Measurements from ENCODE around the gene RBMX2.
"Not testable (repeated sequence)": the region's sequence is repeated elsewhere in the genome, so short reads cannot be mapped to it uniquely, and the experiment has no call there.

Gene RBMX2, protein sequence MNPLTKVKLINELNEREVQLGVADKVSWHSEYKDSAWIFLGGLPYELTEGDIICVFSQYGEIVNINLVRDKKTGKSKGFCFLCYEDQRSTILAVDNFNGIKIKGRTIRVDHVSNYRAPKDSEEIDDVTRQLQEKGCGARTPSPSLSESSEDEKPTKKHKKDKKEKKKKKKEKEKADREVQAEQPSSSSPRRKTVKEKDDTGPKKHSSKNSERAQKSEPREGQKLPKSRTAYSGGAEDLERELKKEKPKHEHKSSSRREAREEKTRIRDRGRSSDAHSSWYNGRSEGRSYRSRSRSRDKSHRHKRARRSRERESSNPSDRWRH

DNA sequence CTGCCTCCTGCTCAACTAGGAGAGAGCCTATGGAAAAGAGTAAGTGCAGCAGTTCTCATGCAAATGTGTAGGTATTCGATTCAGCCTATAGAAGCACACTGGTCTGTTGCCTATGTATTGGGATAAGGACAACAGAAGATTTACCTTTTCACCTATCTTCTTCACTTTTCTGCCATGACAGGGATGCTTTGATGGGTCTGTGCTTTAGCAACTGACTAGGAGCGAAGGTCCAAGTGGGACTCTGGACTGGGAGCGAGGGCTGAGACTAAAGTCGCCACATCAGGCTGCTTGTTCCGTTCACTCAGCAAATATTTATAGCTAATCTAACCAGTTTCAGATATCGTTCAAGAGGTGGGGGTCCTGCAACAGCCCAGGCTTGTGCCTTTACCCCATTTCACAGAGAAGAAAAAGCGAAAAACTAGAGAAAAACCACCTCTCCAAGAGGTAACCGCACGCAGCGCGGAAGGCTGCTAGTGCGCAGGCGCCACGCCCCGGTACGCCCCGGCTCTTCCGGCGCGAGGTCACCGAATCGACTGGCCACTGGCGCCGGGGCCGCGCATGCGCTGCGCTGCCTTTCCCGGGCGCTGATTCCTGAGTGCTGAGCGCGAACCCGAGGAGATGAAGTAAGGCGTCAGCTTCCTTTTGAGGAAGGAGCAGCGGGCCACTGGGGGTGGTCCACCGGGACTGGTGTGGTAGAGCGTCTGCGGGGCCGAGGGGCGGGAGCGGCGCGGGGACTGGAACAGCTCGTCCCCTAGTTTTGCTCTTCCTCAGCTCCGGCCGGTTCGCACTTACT lies at the start of gene RBMX2:
RBMX2 (plus strand) TSS at position 573 of the 793 bp plus-strand sequence; CDS start at position 619, 46 bp downstream.
- H3K4me3 Mint-ChIP-seq: peak within 1 kb of the TSS; percentile 82
- H3K27ac Mint-ChIP-seq: peak within 1 kb of the TSS; percentile 84
- no peaks in the 10 kb centered on the region for H3K9me3 Mint-ChIP-seq
- H3K36me3 Mint-ChIP-seq: peaks cover 2% of the 10 kb centered on the region
- peaks cover 22% of the 10 kb centered on the region for H3K4me1 Mint-ChIP-seq
- DNase-seq: peak; percentile 77
- peaks cover 10% of the 10 kb centered on the region for H3K27me3 Mint-ChIP-seq
- CTCF ChIA-PET: no interaction called here

DNA sequence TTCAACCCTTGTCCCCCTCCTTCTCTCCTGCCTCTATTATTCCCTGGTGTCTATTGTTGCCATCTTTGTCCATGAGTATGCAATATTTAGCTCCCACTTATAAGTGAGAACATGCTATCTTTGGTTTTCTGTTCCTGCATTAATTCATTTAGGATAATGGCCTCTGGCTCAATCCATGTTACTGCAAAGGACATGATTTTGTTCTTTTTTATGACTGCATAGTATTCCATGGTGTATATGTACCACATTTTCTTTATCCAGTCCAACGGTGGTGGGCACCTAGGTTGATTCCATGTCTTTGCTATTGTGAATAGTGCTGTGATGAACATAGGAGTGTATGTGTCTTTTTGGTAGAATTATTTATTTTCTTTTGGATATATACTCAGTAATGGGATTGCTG lies 49.7 kb upstream of the RBMX2 start:
- H3K27me3 Mint-ChIP-seq, H3K4me3 Mint-ChIP-seq, DNase-seq, H3K4me1 Mint-ChIP-seq, H3K27ac Mint-ChIP-seq, CTCF ChIA-PET, H3K9me3 Mint-ChIP-seq: not testable (repeated sequence)
- H3K36me3 Mint-ChIP-seq: peaks cover 12% of the 10 kb centered on the region

DNA sequence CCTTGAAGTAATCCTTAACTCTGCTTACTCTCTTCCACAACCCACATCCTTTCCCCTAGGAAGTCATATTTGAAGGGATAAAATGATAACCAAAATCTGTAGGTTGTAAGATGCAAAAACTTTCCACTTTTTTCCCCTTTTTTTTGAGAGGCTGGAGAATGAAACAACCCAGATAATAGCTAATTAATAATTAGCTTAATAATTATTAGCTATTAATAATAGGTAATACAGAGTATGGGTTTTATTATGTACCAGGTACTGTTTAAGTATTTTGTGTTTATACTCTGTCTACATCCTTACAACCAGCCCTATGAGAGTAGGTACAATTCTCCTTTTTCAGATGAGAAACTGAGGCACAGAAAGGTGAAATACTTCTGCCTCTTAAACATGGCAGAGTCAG lies 25.7 kb upstream of the RBMX2 start:
- Mint-ChIP-seq H3K9me3 (no peaks in the 10 kb centered on the region), H3K36me3 (peaks cover 4% of the 10 kb centered on the region), H3K27ac (no peak overlapping the region), H3K27me3 (no peaks in the 10 kb centered on the region), H3K4me1 (no peaks in the 10 kb centered on the region), H3K4me3 (no peak overlapping the region)
- CTCF ChIA-PET: no interaction called here
- DNase-seq: no peak

DNA sequence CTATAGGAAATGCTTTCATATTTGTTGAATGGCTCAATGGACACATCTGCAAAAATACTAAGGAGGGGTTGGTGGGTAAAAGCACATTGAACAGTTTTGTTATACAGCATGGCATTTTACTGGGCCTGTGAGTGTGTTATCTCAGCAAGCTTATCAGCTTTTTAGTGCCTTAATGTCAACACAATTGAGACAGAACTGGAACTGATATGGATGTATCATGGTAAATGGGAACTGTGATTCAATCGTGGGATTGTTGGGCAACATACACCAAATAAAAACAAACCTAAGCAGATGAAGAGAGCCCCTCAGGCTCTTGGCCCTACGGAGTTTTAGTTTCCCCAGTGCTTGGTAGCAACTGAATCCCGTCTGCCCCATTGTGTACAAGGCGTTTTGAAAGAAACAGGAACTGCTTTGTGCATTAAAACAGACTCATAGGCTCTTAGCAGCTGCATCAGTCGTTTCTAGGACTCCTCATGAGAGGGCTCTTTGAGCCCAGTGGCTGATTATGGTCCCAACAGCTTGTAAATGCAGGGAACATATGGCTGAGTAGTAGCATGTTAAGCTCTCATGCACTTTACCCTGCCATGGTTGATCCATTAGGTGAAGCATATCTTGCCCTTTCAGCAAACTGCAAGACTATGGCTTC lies 23.6 kb upstream of the RBMX2 start:
- no peaks in the 10 kb centered on the region for H3K36me3 Mint-ChIP-seq
- no peaks in the 10 kb centered on the region for H3K9me3 Mint-ChIP-seq
- H3K4me1 Mint-ChIP-seq: no peaks in the 10 kb centered on the region
- CTCF ChIA-PET: no interaction called here
- no peak overlapping the region for H3K27ac Mint-ChIP-seq
- no peak overlapping the region for H3K4me3 Mint-ChIP-seq
- DNase-seq: no peak
- peaks cover 3% of the 10 kb centered on the region for H3K27me3 Mint-ChIP-seq

DNA sequence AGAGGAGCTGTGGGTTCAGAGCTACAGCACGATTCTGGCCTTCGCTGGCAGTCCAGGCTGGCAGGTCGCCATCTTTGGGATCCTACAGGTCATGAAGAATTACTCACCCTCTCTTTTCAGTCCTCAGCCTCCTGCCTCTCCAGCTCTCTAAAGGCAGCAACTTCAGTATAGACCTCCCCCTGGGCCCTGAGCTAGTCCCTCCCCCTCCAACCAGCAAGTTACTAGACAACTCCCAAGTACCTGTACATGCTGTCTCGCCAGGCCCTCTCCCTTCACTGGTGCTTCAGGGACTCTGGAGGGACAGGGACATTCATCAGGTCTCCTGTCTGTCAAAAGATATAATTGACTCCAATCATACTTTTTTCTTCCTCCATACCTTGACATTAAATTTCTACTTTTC lies 16.3 kb upstream of the RBMX2 start, which contains the start of gene GPR119:
GPR119 (minus strand) TSS at position 155 of the 400 bp plus-strand sequence. CDS start 227 bp downstream, outside the sequence.
- Mint-ChIP-seq H3K4me3 (no peak within 1 kb of the TSS), H3K4me1 (no peaks in the 10 kb centered on the region), H3K36me3 (no peaks in the 10 kb centered on the region), H3K9me3 (no peaks in the 10 kb centered on the region), H3K27me3 (peaks cover 16% of the 10 kb centered on the region), H3K27ac (no peak within 1 kb of the TSS)
- no peak for DNase-seq
- CTCF ChIA-PET: no interaction called here

DNA sequence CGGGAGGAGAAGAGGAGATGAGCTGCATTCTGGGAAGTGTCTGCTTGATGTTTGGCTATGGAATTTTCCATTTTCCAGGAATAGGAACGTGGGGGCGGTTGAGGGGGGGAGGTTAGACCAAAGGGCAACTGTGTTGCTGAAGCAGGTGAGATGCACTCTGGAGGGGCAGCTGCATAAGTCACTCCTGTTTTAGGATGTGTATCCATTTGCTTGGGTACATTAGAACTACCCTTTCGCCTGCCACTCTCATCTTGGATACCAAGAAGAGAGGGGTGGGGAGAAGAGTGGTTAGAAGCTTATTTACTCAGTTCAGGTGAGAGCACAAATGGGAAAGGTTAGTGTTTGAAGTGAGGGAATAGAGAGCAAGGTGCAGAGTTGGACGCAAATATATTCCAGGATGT lies 15.4 kb upstream of the RBMX2 start:
- CTCF ChIA-PET: no interaction called here
- DNase-seq: no peak
- Mint-ChIP-seq H3K27ac (no peak overlapping the region), H3K4me1 (no peaks in the 10 kb centered on the region), H3K4me3 (no peak overlapping the region), H3K9me3 (no peaks in the 10 kb centered on the region), H3K36me3 (no peaks in the 10 kb centered on the region), H3K27me3 (peaks cover 16% of the 10 kb centered on the region)

DNA sequence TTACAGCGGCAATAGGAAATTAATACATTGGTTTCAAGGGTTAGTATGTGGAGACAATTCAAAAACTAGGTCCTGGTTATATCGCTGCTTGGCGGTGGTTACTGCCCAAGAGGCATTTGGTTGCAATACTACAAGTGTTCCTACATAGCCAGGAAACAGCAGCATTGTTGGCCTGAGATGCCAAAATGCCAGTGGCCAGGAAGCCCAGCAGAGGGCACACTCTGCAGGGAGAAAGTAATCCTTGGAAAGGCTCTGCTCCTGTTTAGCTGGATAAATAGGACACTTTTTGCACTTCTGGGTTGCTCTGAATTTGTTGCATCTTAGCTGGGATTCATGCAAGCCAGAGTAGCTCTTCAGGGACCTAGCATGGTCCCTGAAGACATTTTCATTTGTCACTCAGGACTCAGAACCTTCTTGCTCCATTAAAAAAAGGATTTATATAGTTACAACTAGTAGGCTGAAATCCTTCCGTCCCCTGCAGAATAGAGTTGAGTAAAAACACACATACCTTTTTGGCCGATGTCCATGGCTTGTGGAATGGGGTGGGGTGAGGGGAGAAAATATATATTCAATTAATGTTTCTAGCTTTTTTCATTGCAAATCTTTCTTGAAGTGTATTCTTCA lies 8.2 kb upstream of the RBMX2 start:
- Mint-ChIP-seq H3K27me3 (peaks cover 17% of the 10 kb centered on the region), H3K4me3 (no peak overlapping the region), H3K9me3 (no peaks in the 10 kb centered on the region), H3K36me3 (no peaks in the 10 kb centered on the region), H3K4me1 (no peaks in the 10 kb centered on the region), H3K27ac (no peak overlapping the region)
- CTCF ChIA-PET: interaction anchor here (1.0 kb wide), 1 partner anchor 522 kb away, joined by 5 read pairs; no protein-coding TSS in a partner anchor
- DNase-seq: peak; percentile 25

DNA sequence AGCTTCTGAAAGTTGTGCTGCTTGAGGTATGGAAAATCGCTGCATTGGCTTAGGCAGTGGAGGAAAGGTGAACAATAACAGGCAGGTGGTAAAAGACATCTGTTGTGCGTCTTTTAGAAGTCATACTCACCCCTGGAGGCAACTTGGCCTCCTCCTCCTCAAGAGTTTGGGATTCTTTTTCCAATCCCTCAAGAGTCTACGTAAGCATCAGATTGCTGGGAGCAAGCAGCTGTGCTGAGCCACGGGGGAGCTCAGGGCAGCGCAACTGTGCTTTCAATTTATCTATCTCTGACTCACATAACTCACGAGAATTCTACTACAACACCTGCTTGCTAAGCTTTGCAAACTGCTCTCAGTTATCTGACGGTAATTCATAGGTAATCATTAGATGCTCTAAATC lies 6.4 kb upstream of the RBMX2 start:
- Mint-ChIP-seq H3K36me3 (no peaks in the 10 kb centered on the region), H3K4me1 (no peaks in the 10 kb centered on the region), H3K27ac (no peak overlapping the region), H3K9me3 (no peaks in the 10 kb centered on the region), H3K27me3 (peaks cover 24% of the 10 kb centered on the region), H3K4me3 (no peak overlapping the region)
- DNase-seq: no peak
- CTCF ChIA-PET: interaction anchor here (1.4 kb wide), 1 partner anchor 521 kb away, joined by 3 read pairs; no protein-coding TSS in a partner anchor

DNA sequence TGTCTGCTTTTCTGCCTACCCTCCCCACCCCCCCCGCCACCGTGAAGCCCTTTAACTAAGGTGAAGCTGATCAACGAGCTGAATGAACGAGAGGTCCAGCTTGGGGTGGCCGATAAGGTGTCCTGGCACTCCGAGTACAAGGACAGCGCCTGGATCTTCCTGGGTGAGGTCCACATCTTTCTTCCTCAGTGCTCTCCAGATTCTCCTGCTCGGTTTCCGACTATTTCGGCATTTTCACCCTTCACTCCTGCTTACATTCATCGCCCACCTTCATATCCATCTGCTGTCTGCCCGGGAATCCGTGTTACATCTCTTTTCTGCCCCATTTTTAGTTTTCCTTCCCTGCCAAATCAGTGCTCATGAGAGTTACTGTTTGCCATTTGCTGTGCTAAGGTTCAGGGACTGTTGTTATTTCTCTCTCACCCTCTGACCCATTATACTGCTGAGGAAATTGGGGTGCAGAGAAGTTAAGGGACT lies 459 bp downstream of the RBMX2 start:
- Mint-ChIP-seq H3K9me3 (no peaks in the 10 kb centered on the region), H3K4me1 (peaks cover 22% of the 10 kb centered on the region), H3K36me3 (peaks cover 4% of the 10 kb centered on the region), H3K4me3 (peak overlapping the region; percentile 82), H3K27ac (peak overlapping the region; percentile 38), H3K27me3 (peaks cover 7% of the 10 kb centered on the region)
- DNase-seq: no peak
- CTCF ChIA-PET: no interaction called here

DNA sequence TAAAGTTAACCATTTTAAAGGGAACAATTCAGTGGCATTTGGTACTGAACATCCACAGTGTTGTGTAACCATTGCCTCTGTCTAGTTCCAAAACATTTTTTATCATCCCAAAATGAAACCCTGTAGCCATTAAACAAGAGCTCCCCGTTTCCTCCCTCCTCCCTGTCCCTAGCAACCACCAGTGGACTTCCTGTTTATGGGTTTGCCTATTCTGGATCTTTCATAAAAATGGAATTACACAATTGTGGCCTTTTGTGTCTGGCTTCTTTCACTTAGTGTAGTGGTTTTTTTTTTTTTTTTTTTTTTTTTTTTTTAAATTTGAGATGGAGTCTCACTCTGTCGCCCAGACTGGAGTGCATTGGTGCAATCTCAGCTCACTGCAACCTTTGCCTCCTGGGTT lies 11.6 kb downstream of the RBMX2 start:
- Mint-ChIP-seq H3K36me3 (peaks cover 28% of the 10 kb centered on the region), H3K9me3 (no peaks in the 10 kb centered on the region), H3K27me3 (no peaks in the 10 kb centered on the region), H3K4me1 (no peaks in the 10 kb centered on the region), H3K27ac (no peak overlapping the region), H3K4me3 (no peak overlapping the region)
- CTCF ChIA-PET: no interaction called here
- no peak for DNase-seq

DNA sequence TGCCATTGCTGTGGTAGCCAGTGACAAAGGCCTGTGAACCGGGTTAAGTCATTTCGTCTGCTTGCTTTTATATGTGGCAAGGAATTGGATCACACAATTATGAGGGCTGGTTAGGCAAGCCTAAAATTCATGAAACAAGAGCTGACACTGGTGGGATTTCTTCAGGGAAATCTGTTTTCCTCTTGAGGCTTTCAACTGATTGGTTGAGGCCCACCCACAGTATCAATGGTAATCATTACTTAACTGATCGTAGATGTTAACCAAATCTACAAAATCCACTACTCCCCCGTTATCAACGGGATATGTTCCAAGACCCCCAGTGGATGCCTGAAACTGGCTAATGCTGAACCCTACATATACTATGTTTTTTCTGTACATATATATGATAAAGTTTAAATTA lies 13.0 kb downstream of the RBMX2 start:
- CTCF ChIA-PET: no interaction called here
- Mint-ChIP-seq H3K36me3 (peaks cover 21% of the 10 kb centered on the region), H3K4me3 (no peak overlapping the region), H3K27ac (no peak overlapping the region), H3K27me3 (no peaks in the 10 kb centered on the region), H3K9me3 (no peaks in the 10 kb centered on the region), H3K4me1 (no peaks in the 10 kb centered on the region)
- DNase-seq: no peak

DNA sequence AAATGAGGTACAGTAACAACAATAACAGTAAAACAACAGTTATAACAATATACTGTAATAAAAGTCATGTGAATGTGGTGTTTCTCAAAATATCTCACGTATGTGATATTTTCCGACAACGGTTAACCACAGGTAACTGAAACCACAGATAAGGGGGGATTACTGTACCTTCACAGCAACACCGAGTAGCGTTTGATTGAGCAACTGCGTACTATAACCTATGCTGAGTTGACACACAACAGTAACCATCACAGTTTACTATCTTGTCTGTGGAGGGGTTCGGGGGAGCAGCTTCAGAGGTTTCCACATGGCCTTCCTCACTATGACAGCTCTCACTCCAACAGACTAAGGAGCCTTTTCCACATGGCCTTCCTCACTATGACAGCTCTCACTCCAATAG lies 13.4 kb downstream of the RBMX2 start:
- H3K36me3 Mint-ChIP-seq: peaks cover 20% of the 10 kb centered on the region
- CTCF ChIA-PET: no interaction called here
- no peak overlapping the region for H3K27ac Mint-ChIP-seq
- H3K4me3 Mint-ChIP-seq: no peak overlapping the region
- H3K9me3 Mint-ChIP-seq: no peaks in the 10 kb centered on the region
- no peaks in the 10 kb centered on the region for H3K27me3 Mint-ChIP-seq
- no peak for DNase-seq
- no peaks in the 10 kb centered on the region for H3K4me1 Mint-ChIP-seq

DNA sequence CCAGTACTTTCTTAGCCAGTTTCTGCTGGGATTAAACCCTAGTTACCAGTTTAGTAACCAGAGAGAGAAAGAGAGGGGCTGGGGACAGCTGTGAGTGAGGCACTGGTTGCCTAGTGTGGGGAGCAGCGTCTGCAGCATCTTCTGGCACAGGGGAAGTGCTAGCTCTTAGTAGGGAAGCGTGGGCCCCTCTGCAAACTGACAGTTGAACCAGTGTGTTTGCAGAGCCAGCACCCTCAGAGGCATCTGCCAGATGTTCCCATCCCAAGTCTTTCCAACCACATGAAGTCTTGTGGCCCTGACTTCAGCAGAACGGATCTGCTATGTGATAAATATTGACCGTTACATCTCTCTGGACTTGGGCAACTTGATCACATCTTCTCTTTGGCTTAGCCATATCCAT lies 15.0 kb downstream of the RBMX2 start:
- Mint-ChIP-seq H3K4me3 (no peak overlapping the region), H3K27me3 (no peaks in the 10 kb centered on the region), H3K4me1 (no peaks in the 10 kb centered on the region), H3K27ac (no peak overlapping the region), H3K36me3 (peaks cover 14% of the 10 kb centered on the region), H3K9me3 (no peaks in the 10 kb centered on the region)
- CTCF ChIA-PET: no interaction called here
- DNase-seq: no peak

DNA sequence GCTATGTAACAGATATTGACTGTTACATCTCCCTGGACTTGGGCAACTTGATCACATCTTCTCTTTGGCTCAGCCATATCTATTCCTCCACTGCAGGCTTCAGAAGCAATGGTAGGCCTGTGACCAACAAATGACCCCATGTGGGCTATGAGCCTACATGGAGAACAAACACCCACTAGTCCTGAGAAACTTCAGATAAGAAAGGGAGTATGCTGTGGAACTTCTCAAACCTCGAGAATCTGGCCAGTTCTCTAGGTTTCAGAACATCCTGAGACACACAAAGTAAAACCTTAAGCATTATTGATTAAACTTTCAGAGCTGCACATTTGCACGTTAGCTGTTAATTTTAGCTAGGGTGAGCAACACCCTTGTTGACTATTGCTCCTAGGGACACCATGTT lies 16.3 kb downstream of the RBMX2 start:
- no peak overlapping the region for H3K27ac Mint-ChIP-seq
- CTCF ChIA-PET: no interaction called here
- DNase-seq: no peak
- H3K4me1 Mint-ChIP-seq: no peaks in the 10 kb centered on the region
- H3K9me3 Mint-ChIP-seq: no peaks in the 10 kb centered on the region
- H3K4me3 Mint-ChIP-seq: no peak overlapping the region
- H3K27me3 Mint-ChIP-seq: no peaks in the 10 kb centered on the region
- peaks cover 7% of the 10 kb centered on the region for H3K36me3 Mint-ChIP-seq
